Activated T-cell treated with anti-CD3 and anti-CD28 coated beads, Interleukin-2, amount 50 U/mL, for 48 hours (primary cell): ENCODE data around the gene AHNAK2.

ENCODE experiments used
- DNase-seq, 2 experiments: peaks; one replicate each; pipeline ENCODE4 v3.0.0-alpha.2; 2020

The AHNAK2 gene

DNA sequence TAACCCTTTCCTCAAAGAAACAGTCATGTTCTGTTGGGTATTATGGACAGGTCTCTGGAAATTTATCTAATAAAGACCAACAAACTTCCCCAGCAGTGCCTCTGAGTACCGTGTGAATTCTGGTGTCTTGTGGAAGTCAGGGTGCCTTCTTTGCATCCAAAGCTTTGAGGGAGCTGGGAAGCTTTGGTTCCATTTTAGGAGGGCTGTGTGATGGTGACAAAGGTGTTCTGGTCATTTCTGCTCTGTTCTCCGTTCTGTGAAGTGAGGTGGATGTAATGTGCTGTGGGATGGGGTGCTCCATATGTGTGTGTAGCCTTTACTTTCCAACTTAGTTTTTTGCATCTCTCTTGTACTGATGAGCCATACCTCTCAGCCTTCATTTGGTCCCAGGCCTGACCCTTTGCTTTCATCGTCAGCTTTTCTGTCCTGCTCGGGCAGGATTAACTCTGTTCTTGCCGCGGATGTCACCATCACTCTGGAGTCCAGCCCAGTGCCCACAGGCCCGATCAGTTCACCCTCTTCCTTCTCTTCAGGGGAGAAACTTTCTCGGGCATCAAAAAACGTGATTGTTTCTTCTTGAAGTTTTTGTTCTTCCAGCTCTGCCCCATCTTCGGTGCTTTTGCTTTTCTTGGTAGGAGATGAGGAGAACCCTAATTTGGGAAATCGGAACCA is 40.3 kb downstream of the AHNAK2 start:
- DNase-seq = no peak

DNA sequence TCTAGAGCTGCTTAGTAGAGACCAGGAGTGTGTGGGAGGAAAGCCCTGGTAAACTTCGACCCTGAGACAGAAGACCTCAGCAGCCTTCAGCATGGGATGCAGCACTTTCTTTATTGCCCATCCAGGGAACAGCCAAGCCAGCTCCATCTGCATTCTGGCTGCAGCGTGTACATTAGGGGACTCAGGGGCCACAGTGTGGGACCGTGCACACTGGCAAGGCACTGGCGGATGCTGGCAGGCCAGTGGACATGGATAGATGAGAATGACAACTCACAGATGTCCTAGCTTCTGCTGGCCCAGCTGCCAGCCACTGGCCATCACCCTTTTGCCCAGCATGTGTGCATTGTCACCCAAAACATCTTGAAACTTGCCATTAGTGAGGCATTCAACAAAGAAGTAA is 41.0 kb downstream of the AHNAK2 start:
- no peak for DNase-seq

- no peak for DNase-seq
Measured at GRCh38 chr14:104936361-104937155, 41.6 kb downstream of the AHNAK2 start.

- DNase-seq = no peak
Measured at GRCh38 chr14:104935955-104936354, 42.2 kb downstream of the AHNAK2 start.

DNA sequence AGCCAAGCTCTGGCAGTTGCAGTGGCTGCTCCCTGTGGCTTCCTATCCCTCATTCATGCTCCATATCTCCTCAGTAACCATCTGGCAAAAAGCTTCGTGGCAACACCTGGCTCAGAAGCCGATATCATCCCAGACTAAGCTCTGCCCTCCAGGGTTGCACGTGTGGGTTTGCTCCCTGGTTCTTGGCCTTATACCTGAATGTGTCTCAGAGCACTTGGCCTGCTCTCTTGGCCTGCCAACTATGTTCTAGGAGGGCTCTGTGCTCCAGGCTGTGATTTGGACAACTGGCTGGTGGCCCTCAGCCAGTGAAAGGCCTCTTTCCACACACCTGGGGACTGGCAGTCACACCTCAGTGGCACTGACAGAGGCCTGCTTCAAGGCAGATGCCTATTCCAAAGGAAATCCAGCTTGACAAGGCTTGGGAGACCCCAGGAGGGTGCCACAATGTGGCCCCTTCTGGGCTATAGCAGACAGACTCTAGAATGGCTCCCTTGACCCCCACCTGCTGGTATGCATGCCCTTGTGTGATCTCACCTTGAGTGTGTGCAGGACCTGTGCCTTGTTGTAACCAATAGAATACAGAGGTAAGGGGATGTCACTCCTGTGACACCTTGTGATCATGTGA is 43.0 kb downstream of the AHNAK2 start:
- DNase-seq = no peak

DNA sequence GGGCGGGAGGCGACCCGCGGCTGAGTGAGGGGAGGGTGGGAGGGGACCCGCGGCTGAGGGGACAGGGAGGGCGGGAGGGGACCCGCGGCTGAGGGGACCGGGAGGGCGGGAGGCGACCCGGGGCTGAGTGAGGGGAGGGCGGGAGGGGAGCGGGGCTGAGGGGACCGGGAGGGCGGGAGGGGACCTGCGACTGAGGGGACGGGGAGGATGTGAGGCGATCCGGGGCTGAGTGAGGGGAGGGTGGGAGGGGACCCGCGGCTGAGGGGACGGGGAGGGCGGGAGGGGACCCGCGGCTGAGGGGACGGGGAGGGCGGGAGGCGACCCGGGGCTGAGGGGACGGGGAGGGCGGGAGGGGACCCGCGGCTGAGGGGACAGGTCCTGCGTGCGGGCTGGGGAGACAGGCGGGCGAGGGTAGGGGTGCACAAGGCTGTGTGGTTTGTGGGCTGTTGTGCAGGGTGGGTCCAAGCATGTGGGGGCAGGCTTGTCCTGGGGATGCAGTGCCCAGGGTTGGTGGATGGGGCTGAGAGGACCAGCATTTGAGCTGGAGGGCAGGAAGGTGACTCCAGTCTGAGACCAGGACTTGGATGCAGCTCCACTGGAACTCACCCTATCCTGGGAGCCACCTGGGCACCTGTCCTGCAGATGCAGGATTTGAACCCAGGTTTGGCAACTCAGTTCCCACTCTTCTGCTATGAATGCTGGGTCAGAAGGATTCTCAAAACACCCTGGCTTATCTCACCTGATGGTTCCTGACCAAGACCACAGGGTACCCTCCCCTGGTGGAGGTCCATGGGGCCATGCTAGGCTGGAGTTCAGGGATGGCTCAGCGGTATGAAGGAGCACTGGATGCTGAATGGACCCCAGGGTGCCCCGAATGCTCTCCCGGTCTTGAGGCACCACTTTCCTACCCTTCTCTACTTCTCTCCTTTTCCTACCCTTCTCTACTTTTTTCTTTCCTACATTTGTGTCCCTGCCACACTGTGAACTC is 44.1 kb downstream of the AHNAK2 start:
- DNase-seq = no peak

DNA sequence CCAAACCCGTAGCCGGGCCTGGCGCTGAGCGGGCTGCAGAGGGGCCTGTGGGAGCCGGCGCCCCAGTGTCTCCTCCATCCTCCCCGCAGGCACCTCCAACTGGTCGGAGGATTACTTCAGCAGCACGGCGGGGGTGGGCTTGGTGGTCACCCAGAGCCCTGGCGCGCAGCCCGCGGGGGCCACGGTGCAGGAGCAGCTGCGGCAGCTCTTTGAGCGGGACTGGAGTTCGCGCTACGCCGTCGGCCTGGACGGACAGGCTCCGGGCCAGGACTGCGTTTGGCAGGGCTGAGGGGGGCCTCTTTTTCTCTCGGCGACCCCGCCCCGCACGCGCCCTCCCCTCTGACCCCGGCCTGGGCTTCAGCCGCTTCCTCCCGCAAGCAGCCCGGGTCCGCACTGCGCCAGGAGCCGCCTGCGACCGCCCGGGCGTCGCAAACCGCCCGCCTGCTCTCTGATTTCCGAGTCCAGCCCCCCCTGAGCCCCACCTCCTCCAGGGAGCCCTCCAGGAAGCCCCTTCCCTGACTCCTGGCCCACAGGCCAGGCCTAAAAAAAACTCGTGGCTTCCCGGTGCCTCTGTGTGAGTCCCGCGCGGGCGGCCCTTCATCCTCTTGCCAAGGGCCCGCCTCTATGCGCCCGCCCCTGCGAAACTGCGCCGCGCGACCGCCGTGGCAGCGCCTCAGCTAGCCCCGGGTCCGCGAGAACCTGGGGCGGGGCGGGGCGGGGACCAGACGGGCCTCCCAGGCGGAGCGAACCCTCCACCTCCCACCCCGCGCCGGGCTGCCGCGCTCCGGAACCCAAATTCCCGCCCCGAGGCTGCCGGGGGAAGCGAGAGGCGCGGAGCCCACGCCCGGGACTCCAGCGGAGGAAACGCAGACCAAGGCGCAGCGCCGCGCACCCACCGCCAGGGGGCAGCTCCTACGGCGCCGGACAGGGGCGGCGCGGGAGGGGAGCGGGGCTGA is 45.2 kb downstream of the AHNAK2 start:
- DNase-seq = peak; percentile 93 to 94

DNA sequence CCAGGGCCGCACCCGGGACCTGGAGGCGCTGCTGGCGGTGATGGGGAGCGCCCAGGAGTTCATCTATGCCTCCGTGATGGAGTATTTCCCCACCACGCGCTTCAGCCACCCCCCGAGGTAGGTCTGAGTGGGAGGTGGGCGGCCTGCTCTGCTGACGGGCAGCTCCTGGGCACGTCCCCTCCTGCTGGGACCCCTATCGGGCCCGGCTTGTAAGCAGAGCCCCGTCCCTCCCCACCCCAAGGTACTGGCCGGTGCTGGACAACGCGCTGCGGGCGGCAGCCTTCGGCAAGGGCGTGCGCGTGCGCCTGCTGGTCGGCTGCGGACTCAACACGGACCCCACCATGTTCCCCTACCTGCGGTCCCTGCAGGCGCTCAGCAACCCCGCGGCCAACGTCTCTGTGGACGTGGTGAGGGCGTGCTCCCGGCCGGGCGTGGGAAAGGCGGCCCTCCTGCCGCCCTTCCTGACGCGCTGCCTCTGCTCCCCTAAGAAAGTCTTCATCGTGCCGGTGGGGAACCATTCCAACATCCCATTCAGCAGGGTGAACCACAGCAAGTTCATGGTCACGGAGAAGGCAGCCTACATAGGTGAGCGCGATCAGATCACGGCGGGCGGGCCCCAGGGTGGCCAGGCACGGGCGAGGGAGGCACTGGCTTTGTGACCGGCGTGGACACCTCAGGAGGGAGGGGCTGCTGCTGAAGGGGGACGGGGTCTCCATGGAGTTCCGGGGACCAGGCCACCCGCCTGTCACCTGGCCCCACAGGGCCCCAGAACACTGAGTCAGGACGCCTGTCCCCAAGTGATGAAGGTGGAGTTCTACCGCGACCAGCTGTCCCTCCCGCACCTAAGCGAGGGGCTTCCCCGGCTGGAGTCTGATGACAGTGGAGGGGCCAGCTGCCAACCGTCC is 46.2 kb downstream of the AHNAK2 start:
- DNase-seq = no peak

DNA sequence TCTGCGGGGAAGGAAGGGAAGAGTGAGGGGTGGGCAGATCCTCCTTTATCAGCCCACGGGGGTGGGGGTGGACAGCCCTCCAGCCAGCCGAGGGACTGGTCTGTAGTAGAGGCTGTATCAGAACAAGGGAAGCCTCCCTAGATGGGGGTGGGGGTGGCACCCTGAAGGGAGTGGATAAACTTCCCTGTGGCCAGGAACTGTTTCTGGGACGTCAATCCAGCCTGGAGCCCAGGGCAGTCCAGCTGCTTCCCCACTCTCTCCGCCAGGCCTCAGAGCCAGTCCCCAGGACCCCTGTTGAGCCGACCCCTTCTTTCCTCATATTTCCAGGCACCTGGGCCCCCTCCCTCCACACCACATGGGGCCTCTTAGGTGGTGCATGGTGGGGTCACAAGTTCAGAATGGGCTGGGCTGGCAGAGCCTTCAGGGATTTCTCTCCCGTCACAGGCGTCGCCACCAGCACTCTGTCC is 46.8 kb downstream of the AHNAK2 start:
- DNase-seq = no peak

DNA sequence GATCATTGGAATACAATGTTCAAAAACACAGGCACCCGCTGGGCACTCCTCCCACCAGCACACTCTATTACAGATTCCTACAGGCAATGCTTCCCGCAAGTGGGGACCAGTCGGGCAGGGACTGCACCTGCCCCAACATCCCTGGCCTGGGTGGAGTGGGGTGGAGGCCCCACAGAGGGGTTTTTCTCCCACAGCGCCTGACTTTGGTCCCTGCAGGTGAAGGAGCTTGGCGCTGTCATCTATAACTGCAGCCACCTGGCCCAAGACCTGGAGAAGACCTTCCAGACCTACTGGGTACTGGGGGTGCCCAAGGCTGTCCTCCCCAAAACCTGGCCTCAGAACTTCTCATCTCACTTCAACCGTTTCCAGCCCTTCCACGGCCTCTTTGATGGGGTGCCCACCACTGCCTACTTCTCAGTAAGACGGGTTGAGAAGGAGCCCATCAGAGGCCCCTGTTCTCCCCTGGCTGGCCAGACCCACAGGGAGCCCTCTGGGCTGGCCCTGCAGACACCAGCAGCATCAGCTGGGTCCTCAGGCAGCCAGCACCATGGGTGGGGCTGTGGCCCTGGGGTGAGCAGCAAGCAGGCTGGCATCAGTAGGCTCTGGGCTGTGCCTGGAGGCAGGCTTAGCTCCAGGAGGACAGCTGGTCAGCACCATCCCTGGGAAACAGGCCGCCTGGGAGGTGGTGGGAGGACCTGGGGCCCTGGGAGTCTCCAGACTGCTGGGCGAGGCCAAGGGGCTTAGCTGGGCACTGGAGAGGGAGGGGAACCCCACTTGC is 47.5 kb downstream of the AHNAK2 start:
- DNase-seq = no peak

DNA sequence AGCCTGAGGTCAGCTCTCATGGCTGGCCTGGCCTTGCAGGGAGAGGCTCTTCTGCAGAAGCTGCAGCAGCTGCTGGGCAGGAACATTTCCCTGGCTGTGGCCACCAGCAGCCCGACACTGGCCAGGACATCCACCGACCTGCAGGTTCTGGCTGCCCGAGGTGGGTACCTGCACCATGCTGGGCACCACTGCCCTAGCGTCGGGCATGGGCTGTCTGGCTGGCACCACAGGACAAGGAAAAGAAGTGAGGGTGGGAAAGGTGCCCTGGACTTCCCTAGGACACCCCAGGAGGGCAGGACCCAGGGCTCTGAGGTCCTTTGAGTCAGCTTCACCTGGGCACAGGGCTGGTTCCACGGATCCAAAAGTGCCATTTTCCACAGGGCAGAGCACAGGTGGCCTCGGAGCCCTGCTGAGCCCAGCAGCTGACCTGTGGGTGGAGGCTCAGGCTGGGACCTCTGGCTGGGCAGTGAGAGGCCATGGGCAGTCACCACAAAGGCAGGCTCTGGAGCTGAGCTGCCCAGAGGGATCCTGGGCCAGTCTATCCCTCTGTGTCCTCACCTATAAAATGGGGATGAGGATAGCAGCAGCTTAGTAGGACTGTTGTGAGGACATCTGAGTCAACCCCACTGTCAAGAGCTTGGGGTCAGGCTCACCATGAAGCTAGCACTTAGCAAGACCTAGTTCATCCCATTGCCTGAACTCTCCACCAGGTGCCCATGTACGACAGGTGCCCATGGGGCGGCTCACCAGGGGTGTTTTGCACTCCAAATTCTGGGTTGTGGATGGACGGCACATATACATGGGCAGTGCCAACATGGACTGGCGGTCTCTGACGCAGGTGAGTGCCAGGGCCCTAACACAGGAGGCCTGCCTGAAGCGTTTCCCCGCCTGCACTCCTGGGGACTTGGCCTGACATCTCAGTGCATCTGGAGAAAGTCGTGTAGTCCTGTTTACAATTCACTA is 48.6 kb downstream of the AHNAK2 start:
- no peak for DNase-seq

GRCh38 chr14:104928391-104929133 is 49.6 kb downstream of the AHNAK2 start:
- no peak for DNase-seq

DNA sequence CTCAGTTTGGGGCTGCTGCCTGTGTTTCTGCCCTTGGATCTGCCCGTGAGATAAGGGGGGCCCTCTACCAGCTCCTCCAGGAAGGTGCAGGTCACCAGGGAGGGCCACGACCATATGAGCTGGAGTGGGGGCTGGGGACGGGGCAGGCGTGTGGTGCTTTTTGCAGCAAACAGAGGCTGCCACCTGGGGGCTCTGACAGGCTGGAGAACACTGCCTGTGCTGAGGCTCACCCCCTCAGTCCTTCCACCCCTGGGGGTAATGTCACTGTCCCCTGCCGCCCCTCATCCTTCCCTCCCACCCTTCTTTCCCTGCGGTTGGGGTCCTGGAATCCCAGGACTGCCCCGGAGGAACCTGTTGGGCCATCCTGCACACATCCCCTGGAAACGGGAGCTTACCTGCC is 50.3 kb downstream of the AHNAK2 start:
- DNase-seq = no peak

- no peak for DNase-seq
Measured at GRCh38 chr14:104927432-104927816, 50.8 kb downstream of the AHNAK2 start.

GRCh38 chr14:104926619-104927431 is 51.3 kb downstream of the AHNAK2 start:
- DNase-seq = no peak

DNA sequence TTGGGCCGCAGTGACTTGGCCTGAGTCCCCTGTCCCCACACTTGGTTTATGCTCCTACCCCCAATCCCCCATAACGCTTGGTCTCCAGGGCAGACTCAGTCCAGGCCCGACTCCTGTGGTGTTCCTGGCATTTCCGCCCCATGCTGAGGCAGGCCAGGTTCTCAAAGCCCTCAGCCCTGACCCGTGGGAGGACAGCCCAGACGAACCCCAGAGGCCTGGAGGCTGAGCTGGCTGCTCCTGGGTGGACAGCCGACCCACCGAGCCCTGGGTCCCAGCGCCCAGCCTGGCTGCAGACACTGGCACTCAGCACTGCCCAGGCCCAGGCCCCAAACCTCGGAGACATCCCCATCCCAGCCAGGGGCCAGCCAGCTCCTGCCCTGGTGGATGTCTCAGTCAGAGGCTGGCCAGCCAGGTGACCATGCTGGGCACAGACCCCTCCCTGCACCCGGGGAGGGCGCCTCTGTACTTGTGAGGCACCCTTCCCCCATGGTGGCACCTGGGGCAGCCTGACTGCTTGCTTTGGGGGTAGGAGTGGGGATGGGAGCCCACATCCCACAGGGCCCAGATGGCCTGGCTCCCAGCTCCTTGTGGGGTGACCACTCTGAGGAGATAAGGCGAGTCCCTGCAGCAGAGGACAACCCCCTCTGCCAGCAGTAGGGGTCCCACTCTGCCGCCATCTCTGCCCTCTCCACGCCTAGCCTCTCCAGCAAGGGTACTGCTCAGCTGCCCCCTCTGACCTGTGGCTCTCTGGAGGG is 52.1 kb downstream of the AHNAK2 start:
- no peak for DNase-seq
